ENCODE results near the gene BTBD18.

GRCh38 chr11:57704932-57705331 is 46.7 kb downstream of the BTBD18 start:
- TF ChIP-seq CTCF (IDR thresholded peaks at IDR 0.05) (no peak), POLR2A (IDR thresholded peaks at IDR 0.05) (no peak)
